Tibial nerve (tissue), 4 donors: Measurements from ENCODE around the gene PHKB. TPM values are rescaled to one million over a fixed set of nuclear protein-coding genes. Genes with fewer than 3 reads are reported as not detected.

Experiments used
- DNase-seq, 2 donors: peaks; one replicate each; pipeline ENCODE4 v3.0.0-alpha.2; 2019; ENCODE audit warnings: low spot score in 2 of 2
- H3K27ac ChIP-seq, 4 donors: fragments of 200-600 bp; sonication (generic) in 3 of 4; one replicate each; pipeline ENCODE4 v1.5.1; 2017 to 2019; ENCODE audit warnings: mild to moderate bottlenecking in 1 of 4
- H3K27me3 ChIP-seq, 2 donors: fragments of 200-600 bp; sonication (generic) in 1 of 2; one replicate each; pipeline versions ENCODE4 v1.5.1 to v1.6.0; 2017 to 2019
- H3K36me3 ChIP-seq, 3 donors: fragments of 200-600 bp; sonication (generic); one replicate each; pipeline ENCODE4 v1.5.1; 2018 to 2019
- H3K4me1 ChIP-seq, 4 donors: fragments of 200-600 bp; sonication (generic) in 3 of 4; one replicate each; pipeline ENCODE4 v1.5.1; 2017 to 2019
- H3K4me3 ChIP-seq, 4 donors: fragments of 200-600 bp; sonication (generic) in 3 of 4; one replicate each; pipeline ENCODE4 v1.5.1; 2017 to 2019; ENCODE audit warnings: mild to moderate bottlenecking in 1 of 4, moderate library complexity in 1 of 4
- H3K9me3 ChIP-seq, 4 donors: fragments of 200-600 bp; sonication (generic) in 3 of 4; one replicate each; pipeline ENCODE4 v1.5.1; 2017 to 2019
- CTCF ChIP-seq, 5 experiments: fragments of 200-600 bp in 3 of 5; fragments of 450-650 bp in 2 of 5; sonication (generic) in 3 of 5; IDR thresholded peaks; one replicate each; pipeline ENCODE4 v1.5.1; 2016 to 2019; ENCODE audit warnings: antibody characterized with exemption in 5 of 5, mild to moderate bottlenecking in 3 of 5, moderate library complexity in 2 of 5
- EP300 ChIP-seq, 2 donors: sonication (generic); formaldehyde crosslinking; IDR thresholded peaks; one replicate each; pipeline ENCODE4 v1.6.1; 2017; ENCODE audit warnings: antibody characterized with exemption in 2 of 2, mild to moderate bottlenecking in 1 of 2
- POLR2A ChIP-seq, 2 donors: fragments of 450-650 bp; IDR thresholded peaks; one replicate each; pipeline ENCODE4 v1.6.1; 2017; ENCODE audit warnings: antibody characterized with exemption in 2 of 2, mild to moderate bottlenecking in 2 of 2, moderate library complexity in 2 of 2
- WGBS, 2 donors: methylation state at CpG; one replicate each; pipeline ENCODE4 v1.1.5; 2018; 5-methylcytosine and 5-hydroxymethylcytosine counted together
- total RNA-seq, 4 donors: library from RNA; depleted of rRNA; stranded (reverse); fragments of >200 nt; gene quantifications; one replicate each; pipeline ENCODE4 v1.1.0, GENCODE V29; 2016

The PHKB gene
- total RNA-seq, 4 donors from 2014 or later: 80.1 to 93.7 (median 82.4) TPM

DNA sequence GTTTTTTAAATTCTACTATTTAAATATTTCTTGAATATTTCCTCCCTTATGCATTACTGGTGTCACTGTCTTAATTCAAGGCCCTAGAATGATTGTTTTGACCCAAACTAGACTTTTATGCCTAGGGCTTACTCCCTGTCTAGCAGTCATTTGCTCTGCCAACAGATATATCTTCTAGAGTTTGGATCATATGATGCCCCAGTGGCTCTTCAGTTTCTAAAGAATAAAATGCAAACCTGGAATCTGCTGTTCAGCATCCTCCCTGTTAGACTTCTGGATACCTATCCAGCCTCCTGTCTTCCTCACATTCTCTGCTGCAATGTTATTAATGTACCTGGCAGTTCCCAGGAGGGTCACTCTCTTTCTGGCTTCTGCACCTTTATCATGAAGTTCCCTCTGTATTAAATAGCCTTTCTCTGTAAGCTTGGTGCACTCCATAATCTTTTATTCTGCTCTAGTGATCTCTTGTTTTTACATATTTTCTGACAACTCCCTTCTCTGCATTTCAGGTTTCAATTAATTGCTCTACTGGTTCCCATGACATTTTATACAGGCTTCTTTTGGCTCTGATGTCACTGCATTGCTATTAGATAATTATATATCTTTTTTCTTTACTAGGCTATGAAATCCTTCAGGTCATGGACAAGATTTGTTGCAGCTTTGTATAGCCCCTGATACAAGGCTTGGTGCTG is 15.7 kb downstream of the PHKB start:
- no peak overlapping the region for H3K27ac ChIP-seq
- no peaks in the 10 kb centered on the region for H3K27me3 ChIP-seq
- no peak for DNase-seq
- no peak for TF ChIP-seq POLR2A (IDR thresholded peaks at IDR 0.05)
- no peak for TF ChIP-seq CTCF (IDR thresholded peaks at IDR 0.05)
- TF ChIP-seq EP300 (IDR thresholded peaks at IDR 0.05): no peak
- H3K36me3 ChIP-seq: peaks cover 0 to 5% (median 0%) of the 10 kb centered on the region in 3 donors
- H3K4me1 ChIP-seq: peaks cover 0 to 19% (median 0%) of the 10 kb centered on the region in 4 donors
- no peaks in the 10 kb centered on the region for H3K9me3 ChIP-seq
- no peak overlapping the region for H3K4me3 ChIP-seq

- H3K36me3 ChIP-seq: no peaks in the 10 kb centered on the region
- 65% methylated on average over 1 of the region's 1 CpG for WGBS, 2 donors
- TF ChIP-seq EP300 (IDR thresholded peaks at IDR 0.05): no peak
- TF ChIP-seq CTCF (IDR thresholded peaks at IDR 0.05): no peak
- TF ChIP-seq POLR2A (IDR thresholded peaks at IDR 0.05): no peak
- DNase-seq: no peak
- H3K27me3 ChIP-seq: no peaks in the 10 kb centered on the region
- peaks cover 0 to 22% (median 0%) of the 10 kb centered on the region in 4 donors for H3K4me1 ChIP-seq
- no peak overlapping the region for H3K27ac ChIP-seq
- H3K4me3 ChIP-seq: no peak overlapping the region
- no peaks in the 10 kb centered on the region for H3K9me3 ChIP-seq
Observed at GRCh38 chr16:47477679-47478078, 16.5 kb downstream of the PHKB start.

GRCh38 chr16:47480410-47480809 is 19.3 kb downstream of the PHKB start:
- Histone ChIP-seq H3K9me3 (no peaks in the 10 kb centered on the region), H3K27ac (no peak overlapping the region), H3K36me3 (no peaks in the 10 kb centered on the region), H3K4me3 (no peak overlapping the region), H3K27me3 (no peaks in the 10 kb centered on the region), H3K4me1 (peaks cover 0 to 22% (median 0%) of the 10 kb centered on the region in 4 donors)
- 96 to 98% methylated on average over 3 of the region's 3 CpGs for WGBS, 2 donors
- TF ChIP-seq CTCF (IDR thresholded peaks at IDR 0.05) (no peak), EP300 (IDR thresholded peaks at IDR 0.05) (no peak), POLR2A (IDR thresholded peaks at IDR 0.05) (no peak)
- no peak for DNase-seq

DNA sequence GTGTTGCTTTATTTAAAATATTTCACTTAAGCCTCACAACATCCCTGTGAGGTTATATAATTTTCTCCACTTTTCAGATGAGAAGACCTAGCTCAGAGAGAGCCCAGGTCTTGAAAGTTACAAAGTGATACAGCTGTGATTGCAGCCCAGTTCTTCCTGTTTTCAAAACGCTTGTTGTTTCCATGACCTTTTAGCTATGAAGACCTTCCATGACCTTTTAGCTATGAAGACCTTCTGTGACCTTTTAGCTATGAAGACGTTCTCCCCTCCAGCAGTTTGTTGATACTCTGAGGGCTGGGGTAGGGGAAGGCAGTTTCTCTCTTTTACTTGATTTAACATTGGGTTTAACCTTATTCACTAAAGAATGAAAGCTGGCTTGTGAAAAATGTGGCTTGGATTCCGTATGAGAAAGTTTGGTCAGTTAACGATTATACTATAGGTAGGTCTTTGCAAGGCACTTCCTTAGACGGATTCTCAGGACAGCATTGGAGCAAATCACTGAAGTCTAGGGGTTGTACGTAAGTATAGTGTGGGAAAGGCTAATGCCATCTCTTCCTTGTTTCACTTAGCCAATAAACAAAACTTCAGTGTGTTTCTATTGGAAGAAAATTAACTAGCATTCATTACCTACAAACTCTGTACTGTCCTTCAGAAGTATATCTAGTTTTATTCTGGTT is 20.7 kb downstream of the PHKB start:
- TF ChIP-seq EP300 (IDR thresholded peaks at IDR 0.05) (no peak), POLR2A (IDR thresholded peaks at IDR 0.05) (no peak), CTCF (IDR thresholded peaks at IDR 0.05) (no peak)
- Histone ChIP-seq H3K27me3 (no peaks in the 10 kb centered on the region), H3K9me3 (no peaks in the 10 kb centered on the region), H3K27ac (no peak overlapping the region), H3K4me3 (no peak overlapping the region), H3K36me3 (no peaks in the 10 kb centered on the region), H3K4me1 (peaks cover 0 to 18% (median 0%) of the 10 kb centered on the region in 4 donors)
- DNase-seq: no peak
- 39 to 47% methylated on average over 6 of the region's 6 CpGs for WGBS, 2 donors

DNA sequence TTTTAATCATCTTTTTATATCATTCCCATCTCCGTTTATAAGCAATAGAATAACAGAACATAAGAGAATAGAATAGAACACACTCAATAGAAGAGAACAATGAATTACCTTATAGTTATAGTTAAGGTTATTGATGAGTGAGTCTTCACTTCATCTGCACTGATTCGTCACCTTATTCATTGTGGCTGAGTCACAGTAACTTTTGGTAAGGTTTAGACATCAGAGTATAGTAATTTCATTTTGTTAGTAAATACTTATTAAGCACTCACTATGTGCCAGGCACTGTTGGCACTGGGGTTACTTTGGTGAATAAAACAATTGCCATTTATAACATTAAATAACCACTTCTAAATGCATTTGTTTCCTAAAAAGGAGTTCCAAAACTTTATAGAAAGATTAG is 22.5 kb downstream of the PHKB start:
- Histone ChIP-seq H3K4me1 (peaks cover 0 to 18% (median 0%) of the 10 kb centered on the region in 4 donors), H3K27ac (no peak overlapping the region), H3K4me3 (no peak overlapping the region), H3K27me3 (no peaks in the 10 kb centered on the region), H3K36me3 (peaks cover 0 to 7% (median 0%) of the 10 kb centered on the region in 3 donors), H3K9me3 (peaks cover 0 to 14% (median 2%) of the 10 kb centered on the region in 4 donors)
- DNase-seq: no peak
- 88 to 91% methylated on average over 2 of the region's 2 CpGs for WGBS, 2 donors
- TF ChIP-seq POLR2A (IDR thresholded peaks at IDR 0.05): no peak
- TF ChIP-seq CTCF (IDR thresholded peaks at IDR 0.05): no peak
